Colonic mucosa (tissue), 4 donors: Measurements from ENCODE around the gene HOMER3. TPM values are rescaled to one million over a fixed set of nuclear protein-coding genes. Genes with fewer than 3 reads are reported as not detected.
A peak's percentile ranks its signal among the peaks of the same experiment; 100 is the strongest.

ENCODE experiments used
- DNase-seq: peaks from one replicate; pipeline ENCODE4 v3.0.0-alpha.2; 2020
- H3K27ac ChIP-seq: fragments of 200-600 bp; one replicate; pipeline ENCODE4 v1.8.0; 2021
- H3K27me3 ChIP-seq: fragments of 200-600 bp; one replicate; pipeline ENCODE4 v1.8.0; 2021
- H3K36me3 ChIP-seq: fragments of 200-600 bp; one replicate; pipeline ENCODE4 v1.8.0; 2021
- H3K4me1 ChIP-seq: fragments of 200-600 bp; one replicate; pipeline ENCODE4 v1.8.0; 2021; ENCODE audit warnings: mild to moderate bottlenecking
- H3K4me3 ChIP-seq: fragments of 200-600 bp; one replicate; pipeline ENCODE4 v1.8.0; 2021
- H3K9ac ChIP-seq, 2 donors: one replicate each; pipeline ENCODE4 v1.7.0; 2013; ENCODE audit warnings: control low read depth in 2 of 2, low read depth in 2 of 2, low read length in 2 of 2
- H3K9me3 ChIP-seq: fragments of 200-600 bp; one replicate; pipeline ENCODE4 v1.8.0; 2021
- CTCF ChIP-seq: fragments of 200-600 bp; IDR thresholded peaks from one replicate; pipeline ENCODE4 v1.8.0; 2022; ENCODE audit warnings: antibody characterized with exemption, mild to moderate bottlenecking
- intact Hi-C: fragments of 100-400 bp; cut with DNase I; formaldehyde crosslinking; loops from one replicate; pipeline ENCODE4 v1.14.1; 2022
- total RNA-seq, 2 donors: library from RNA; stranded (reverse); fragmentation: NEBNext Ultra II Directional in 1 of 2; extraction: Animal tissue kit (Norgen Biotek cat#: 25700) in 1 of 2; gene quantifications; one replicate each; pipeline ENCODE4 v1.2.1, GENCODE V29; 2021
- donor health status: healthy.
- donor health status: DM: no; HTN: no; CAD: no.
- donor health status: DM: no; HTN: no; CAD: no.

The HOMER3 gene
- total RNA-seq, 2 donors from 2014 or later = 1.9 to 5.3 TPM

GRCh38 chr19:18984251-18984650 is 43.2 kb upstream of the HOMER3 start:
- DNase-seq = no peak
- Histone ChIP-seq H3K27me3 (no peaks in the 10 kb centered on the region), H3K27ac (no peak overlapping the region), H3K9ac (peak overlapping the region in 1 of 2 donors; percentile 12), H3K4me1 (peaks cover 6% of the 10 kb centered on the region), H3K36me3 (no peaks in the 10 kb centered on the region), H3K4me3 (no peak overlapping the region), H3K9me3 (no peaks in the 10 kb centered on the region)
- TF ChIP-seq CTCF = no peak
- intact Hi-C loops = no loop called here

GRCh38 chr19:18982669-18983068 is 41.7 kb upstream of the HOMER3 start:
- H3K4me1 ChIP-seq = peaks cover 6% of the 10 kb centered on the region
- H3K27ac ChIP-seq = no peak overlapping the region
- H3K9me3 ChIP-seq = no peaks in the 10 kb centered on the region
- H3K27me3 ChIP-seq = no peaks in the 10 kb centered on the region
- H3K36me3 ChIP-seq = no peaks in the 10 kb centered on the region
- intact Hi-C loops = no loop called here
- H3K4me3 ChIP-seq = no peak overlapping the region
- H3K9ac ChIP-seq = no peak overlapping the region
- no peak for TF ChIP-seq CTCF
- no peak for DNase-seq

- no peak overlapping the region for H3K27ac ChIP-seq
- TF ChIP-seq CTCF = no peak
- no peak overlapping the region for H3K4me3 ChIP-seq
- H3K9ac ChIP-seq = no peak overlapping the region
- no peaks in the 10 kb centered on the region for H3K27me3 ChIP-seq
- intact Hi-C loops = no loop called here
- no peaks in the 10 kb centered on the region for H3K9me3 ChIP-seq
- H3K4me1 ChIP-seq = no peaks in the 10 kb centered on the region
- no peaks in the 10 kb centered on the region for H3K36me3 ChIP-seq
- no peak for DNase-seq
Observed at GRCh38 chr19:18980432-18981020, 39.5 kb upstream of the HOMER3 start.

- Histone ChIP-seq H3K4me1 (no peaks in the 10 kb centered on the region), H3K9ac (no peak overlapping the region), H3K36me3 (no peaks in the 10 kb centered on the region), H3K4me3 (no peak overlapping the region), H3K27me3 (no peaks in the 10 kb centered on the region), H3K27ac (no peak overlapping the region), H3K9me3 (no peaks in the 10 kb centered on the region)
- intact Hi-C loops = no loop called here
- DNase-seq = no peak
- TF ChIP-seq CTCF = no peak
Observed at GRCh38 chr19:18978616-18979015, 37.6 kb upstream of the HOMER3 start.

- H3K27me3 ChIP-seq = no peaks in the 10 kb centered on the region
- TF ChIP-seq CTCF = no peak
- H3K9ac ChIP-seq = no peak overlapping the region
- H3K4me1 ChIP-seq = no peaks in the 10 kb centered on the region
- no peaks in the 10 kb centered on the region for H3K36me3 ChIP-seq
- H3K9me3 ChIP-seq = no peaks in the 10 kb centered on the region
- H3K4me3 ChIP-seq = no peak overlapping the region
- H3K27ac ChIP-seq = no peak overlapping the region
- intact Hi-C loops = no loop called here
- DNase-seq = no peak
Observed at GRCh38 chr19:18975869-18976268, 34.9 kb upstream of the HOMER3 start.
